ENCODE measurements around the gene SH3BGRL3. TPM values are rescaled to one million over a fixed set of nuclear protein-coding genes. Genes with fewer than 3 reads are reported as not detected.
"Not testable (repeated sequence)": the region's sequence is repeated elsewhere in the genome, so short reads cannot be mapped to it uniquely, and the experiment has no call there.

SH3BGRL3 gene
- total and polyA plus RNA-seq, 4 donors, result 17.2 to 437 (median 333) TPM

DNA sequence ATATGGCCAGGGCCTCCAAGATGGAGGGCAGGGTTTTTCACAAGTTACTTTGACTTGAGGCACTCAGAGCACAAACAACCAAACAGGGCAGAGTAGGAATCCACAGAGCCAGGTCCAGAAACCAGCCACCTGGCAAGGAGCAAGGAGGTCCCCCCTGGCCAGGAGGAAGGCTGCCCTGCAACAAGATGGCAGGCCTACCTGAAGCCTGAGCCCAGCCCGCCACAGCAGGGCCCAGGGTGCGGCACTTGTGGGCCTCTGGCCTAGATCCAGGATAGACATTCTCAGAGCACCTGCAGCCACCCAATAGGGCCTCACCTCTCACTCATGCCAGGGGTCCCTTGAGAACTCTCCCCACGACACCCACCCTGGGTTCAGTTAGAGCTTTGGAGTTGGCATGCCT, 11.5 kb downstream of the SH3BGRL3 start:
- Histone ChIP-seq H3K4me1 (ENCODE audit: control insufficient read depth in 5 of 5, insufficient read depth in 5 of 5, low read length in 5 of 5) (peaks cover 0 to 2% (median 0%) of the 10 kb centered on the region in 5 donors), H3K9me3 (ENCODE audit: control insufficient read depth in 4 of 4, insufficient read depth in 3 of 4, low read length in 3 of 4) (no peaks in the 10 kb centered on the region), H3K27ac (ENCODE audit: low read depth in 1 of 2, low read length in 1 of 2) (peak overlapping the region in 1 of 2 donors; percentile 26), H3K4me3 (no peak overlapping the region), H3K27me3 (ENCODE audit: control insufficient read depth in 3 of 3, insufficient read depth in 3 of 3, low read length in 2 of 3) (no peaks in the 10 kb centered on the region), H3K36me3 (ENCODE audit: control insufficient read depth in 4 of 4, insufficient read depth in 4 of 4, low read length in 4 of 4) (peaks cover 0 to 7% (median 0%) of the 10 kb centered on the region in 4 donors), H3K9ac (ENCODE audit: insufficient read depth in 1 of 2, low read length in 2 of 2) (no peak overlapping the region)
- TF ChIP-seq, protein P1, sequence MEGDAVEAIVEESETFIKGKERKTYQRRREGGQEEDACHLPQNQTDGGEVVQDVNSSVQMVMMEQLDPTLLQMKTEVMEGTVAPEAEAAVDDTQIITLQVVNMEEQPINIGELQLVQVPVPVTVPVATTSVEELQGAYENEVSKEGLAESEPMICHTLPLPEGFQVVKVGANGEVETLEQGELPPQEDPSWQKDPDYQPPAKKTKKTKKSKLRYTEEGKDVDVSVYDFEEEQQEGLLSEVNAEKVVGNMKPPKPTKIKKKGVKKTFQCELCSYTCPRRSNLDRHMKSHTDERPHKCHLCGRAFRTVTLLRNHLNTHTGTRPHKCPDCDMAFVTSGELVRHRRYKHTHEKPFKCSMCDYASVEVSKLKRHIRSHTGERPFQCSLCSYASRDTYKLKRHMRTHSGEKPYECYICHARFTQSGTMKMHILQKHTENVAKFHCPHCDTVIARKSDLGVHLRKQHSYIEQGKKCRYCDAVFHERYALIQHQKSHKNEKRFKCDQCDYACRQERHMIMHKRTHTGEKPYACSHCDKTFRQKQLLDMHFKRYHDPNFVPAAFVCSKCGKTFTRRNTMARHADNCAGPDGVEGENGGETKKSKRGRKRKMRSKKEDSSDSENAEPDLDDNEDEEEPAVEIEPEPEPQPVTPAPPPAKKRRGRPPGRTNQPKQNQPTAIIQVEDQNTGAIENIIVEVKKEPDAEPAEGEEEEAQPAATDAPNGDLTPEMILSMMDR (IDR thresholded peaks at IDR 0.05; ENCODE audit: control extremely low read depth, extremely low read depth), result no peak
- ATAC-seq (ENCODE audit: insufficient read depth, low FRiP score) (no peak), DNase-seq (no peak)
- 96 to 100% methylated on average over 3 of the region's 3 CpGs for WGBS, 2 donors

DNA sequence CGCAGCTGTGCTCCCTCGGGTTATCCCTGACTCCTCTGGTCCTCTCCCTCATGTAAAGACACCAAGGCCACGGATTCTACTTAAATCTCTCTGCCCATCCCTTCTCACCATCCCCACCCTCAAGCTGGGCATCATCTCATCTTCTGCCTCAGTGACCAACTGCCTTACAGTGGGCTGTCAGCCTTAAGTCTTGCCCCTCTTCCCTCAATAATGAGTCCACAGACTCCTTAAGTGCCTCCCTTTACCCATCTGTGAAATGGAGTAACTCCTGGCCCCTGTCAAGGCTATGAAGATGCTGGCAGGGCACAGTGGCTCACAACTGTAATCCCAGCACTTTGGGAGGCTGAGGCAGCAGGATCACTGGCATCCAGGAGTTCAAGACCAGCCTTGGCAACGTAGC, 12.1 kb downstream of the SH3BGRL3 start:
- Histone ChIP-seq H3K27me3 (ENCODE audit: control insufficient read depth in 3 of 3, insufficient read depth in 3 of 3, low read length in 2 of 3) (no peaks in the 10 kb centered on the region), H3K36me3 (ENCODE audit: control insufficient read depth in 4 of 4, insufficient read depth in 4 of 4, low read length in 4 of 4) (peaks cover 0 to 11% (median 0%) of the 10 kb centered on the region in 4 donors), H3K27ac (ENCODE audit: low read depth in 1 of 2, low read length in 1 of 2) (no peak overlapping the region), H3K9ac (ENCODE audit: insufficient read depth in 1 of 2, low read length in 2 of 2) (no peak overlapping the region), H3K4me1 (ENCODE audit: control insufficient read depth in 5 of 5, insufficient read depth in 5 of 5, low read length in 5 of 5) (peaks cover 0 to 2% (median 0%) of the 10 kb centered on the region in 5 donors), H3K4me3 (no peak overlapping the region), H3K9me3 (ENCODE audit: control insufficient read depth in 4 of 4, insufficient read depth in 3 of 4, low read length in 3 of 4) (no peaks in the 10 kb centered on the region)
- no peak for DNase-seq
- no peak for ATAC-seq (ENCODE audit: insufficient read depth, low FRiP score)
- TF ChIP-seq, protein P1 (IDR thresholded peaks at IDR 0.05; ENCODE audit: control extremely low read depth, extremely low read depth), result no peak
- 90 to 96% methylated on average over 4 of the region's 4 CpGs for WGBS, 2 donors

DNA sequence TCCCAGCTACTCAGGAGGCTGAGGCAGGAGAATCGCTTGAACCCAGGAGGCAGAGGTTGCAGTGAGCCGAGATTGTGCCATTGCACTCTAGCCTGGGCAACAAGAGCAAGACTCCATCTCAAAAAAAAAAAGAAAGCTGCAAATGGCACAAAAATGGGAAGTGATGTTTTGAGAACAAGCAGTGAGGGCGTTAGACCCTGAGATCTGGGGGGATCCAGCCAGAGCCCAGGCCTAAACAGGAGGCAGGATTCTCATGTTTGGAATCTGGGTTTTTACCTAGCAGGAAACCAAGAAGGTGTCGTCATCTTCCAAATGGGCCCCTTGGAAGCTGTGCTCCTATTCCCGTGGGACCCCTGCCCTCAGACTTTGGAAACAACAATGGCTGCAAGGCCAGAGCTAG, 12.8 kb downstream of the SH3BGRL3 start:
- not testable (repeated sequence) for H3K27me3 ChIP-seq (ENCODE audit: control insufficient read depth in 3 of 3, insufficient read depth in 3 of 3, low read length in 2 of 3); H3K9me3 ChIP-seq (ENCODE audit: control insufficient read depth in 4 of 4, insufficient read depth in 3 of 4, low read length in 3 of 4); ATAC-seq (ENCODE audit: insufficient read depth, low FRiP score); H3K4me3 ChIP-seq; H3K4me1 ChIP-seq (ENCODE audit: control insufficient read depth in 5 of 5, insufficient read depth in 5 of 5, low read length in 5 of 5); H3K27ac ChIP-seq (ENCODE audit: low read depth in 1 of 2, low read length in 1 of 2); DNase-seq; H3K9ac ChIP-seq (ENCODE audit: insufficient read depth in 1 of 2, low read length in 2 of 2)
- 66 to 85% methylated on average over 5 of the region's 5 CpGs for WGBS, 2 donors
- peaks cover 0 to 17% (median 0%) of the 10 kb centered on the region in 4 donors for H3K36me3 ChIP-seq (ENCODE audit: control insufficient read depth in 4 of 4, insufficient read depth in 4 of 4, low read length in 4 of 4)

DNA sequence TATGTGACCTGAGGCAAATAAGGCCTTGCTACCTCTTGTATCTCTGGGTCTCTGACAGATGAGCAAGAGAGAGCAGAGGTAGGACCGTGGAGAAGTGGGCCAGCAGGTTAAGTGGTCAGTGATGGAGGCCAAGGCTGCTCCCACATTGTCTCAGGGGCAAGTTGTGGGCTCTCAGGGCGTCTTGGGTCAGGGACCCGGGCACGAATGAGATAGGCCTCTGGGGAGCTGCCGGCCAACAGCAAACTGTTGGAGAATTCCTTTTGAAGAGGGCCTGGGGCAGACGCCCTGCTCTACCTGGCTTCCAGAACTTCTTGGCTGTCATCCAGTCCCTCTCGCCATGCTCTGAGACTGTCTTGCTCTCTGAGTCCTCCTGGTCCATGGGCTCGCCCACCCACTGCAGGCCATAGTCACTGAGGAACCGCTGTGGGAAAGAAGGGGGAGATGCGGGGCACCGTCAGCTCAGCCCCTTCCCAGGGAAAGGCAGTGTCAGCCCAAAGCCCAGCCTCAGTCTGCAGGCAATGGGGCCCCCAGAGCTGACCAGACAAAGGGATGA, 14.1 kb downstream of the SH3BGRL3 start:
- ATAC-seq (ENCODE audit: insufficient read depth, low FRiP score), result no peak
- no peak for DNase-seq
- no peaks in the 10 kb centered on the region for H3K27me3 ChIP-seq (ENCODE audit: control insufficient read depth in 3 of 3, insufficient read depth in 3 of 3, low read length in 2 of 3)
- 86 to 89% methylated on average over 11 of the region's 11 CpGs for WGBS, 2 donors
- H3K9ac ChIP-seq (ENCODE audit: insufficient read depth in 1 of 2, low read length in 2 of 2), result no peak overlapping the region
- H3K36me3 ChIP-seq (ENCODE audit: control insufficient read depth in 4 of 4, insufficient read depth in 4 of 4, low read length in 4 of 4), result peaks cover 0 to 18% (median 0%) of the 10 kb centered on the region in 4 donors
- peaks cover 0 to 2% (median 0%) of the 10 kb centered on the region in 5 donors for H3K4me1 ChIP-seq (ENCODE audit: control insufficient read depth in 5 of 5, insufficient read depth in 5 of 5, low read length in 5 of 5)
- H3K27ac ChIP-seq (ENCODE audit: low read depth in 1 of 2, low read length in 1 of 2), result no peak overlapping the region
- H3K9me3 ChIP-seq (ENCODE audit: control insufficient read depth in 4 of 4, insufficient read depth in 3 of 4, low read length in 3 of 4), result no peaks in the 10 kb centered on the region
- H3K4me3 ChIP-seq, result no peak overlapping the region
- TF ChIP-seq, protein P1 (IDR thresholded peaks at IDR 0.05; ENCODE audit: control extremely low read depth, extremely low read depth), result no peak

Measured in lung (tissue), 12 donors.